Hepatocyte (in vitro differentiated cells): Measurements from ENCODE around the gene PNPLA7. TPM values are rescaled to one million over a fixed set of nuclear protein-coding genes. Genes with fewer than 3 reads are reported as not detected.

ENCODE experiments used
- DNase-seq: peaks from one replicate; pipeline ENCODE4 v3.0.0-alpha.2; 2016; ENCODE audit warnings: low spot score
- H2AFZ ChIP-seq: fragments of 200-600 bp; sonication (generic); 2 replicates; pipeline ENCODE4 v1.6.0; 2016; ENCODE audit warnings: antibody characterized with exemption, mild to moderate bottlenecking
- H3K27ac ChIP-seq: fragments of 200-600 bp; sonication (generic); 2 replicates; pipeline ENCODE4 v1.5.1; 2016; ENCODE audit warnings: mild to moderate bottlenecking
- H3K27me3 ChIP-seq: fragments of 200-600 bp; sonication (generic); 2 replicates; pipeline ENCODE4 v1.6.1; 2016
- H3K36me3 ChIP-seq: fragments of 200-600 bp; sonication (generic); replicated peaks from 2 replicates; pipeline ENCODE4 v1.5.1; 2016; ENCODE audit warnings: low read depth; ENCODE audit not compliant: insufficient read depth
- H3K4me1 ChIP-seq: fragments of 200-600 bp; sonication (generic); 2 replicates; pipeline ENCODE4 v1.5.1; 2016; ENCODE audit warnings: mild to moderate bottlenecking, moderate library complexity; ENCODE audit not compliant: insufficient read depth
- H3K4me2 ChIP-seq: fragments of 200-600 bp; sonication (generic); 2 replicates; pipeline ENCODE4 v1.6.0; 2016
- H3K4me3 ChIP-seq: fragments of 200-600 bp; sonication (generic); 2 replicates; pipeline ENCODE4 v1.5.1; 2016; ENCODE audit warnings: mild to moderate bottlenecking
- H3K79me2 ChIP-seq: fragments of 200-600 bp; sonication (generic); 2 replicates; pipeline ENCODE4 v1.6.0; 2017; ENCODE audit warnings: mild to moderate bottlenecking
- H3K9me2 ChIP-seq: fragments of 200-600 bp; sonication (generic); replicated peaks from 2 replicates; pipeline ENCODE4 v1.6.0; 2017; ENCODE audit warnings: mild to moderate bottlenecking; ENCODE audit not compliant: insufficient read depth
- H3K9me3 ChIP-seq: fragments of 200-600 bp; sonication (generic); 2 replicates; pipeline ENCODE4 v1.5.1; 2016; ENCODE audit warnings: low read depth, mild to moderate bottlenecking
- H4K20me1 ChIP-seq: fragments of 200-600 bp; sonication (generic); 2 replicates; pipeline ENCODE4 v1.6.0; 2016; ENCODE audit warnings: mild to moderate bottlenecking; ENCODE audit not compliant: insufficient read depth, poor library complexity, severe bottlenecking
- EZH2 ChIP-seq: fragments of 200-600 bp; sonication (generic); IDR thresholded peaks from 2 replicates; pipeline ENCODE4 v1.6.1; 2016; ENCODE audit warnings: antibody characterized with exemption, mild to moderate bottlenecking, borderline replicate concordance
- EZH2phosphoT487 ChIP-seq: fragments of 200-600 bp; sonication (generic); IDR thresholded peaks from one replicate; pipeline ENCODE4 v1.6.1; 2018; ENCODE audit warnings: antibody characterized with exemption, mild to moderate bottlenecking, low read depth, moderate library complexity; ENCODE audit not compliant: unreplicated experiment, severe bottlenecking
- WGBS: methylation state at CpG from one replicate; pipeline ENCODE4 v1.1.6; 2016; ENCODE audit warnings: low lambda C conversion rate; ENCODE audit errors: missing lambda C conversion rate; 5-methylcytosine and 5-hydroxymethylcytosine counted together
- polyA plus RNA-seq: library from polyadenylated mRNA; unstranded; fragments of >200 nt; fragmentation: Nextera tagmentation; extraction: Ambion mirVana; gene quantifications from 2 replicates; pipeline ENCODE4 v1.2.1, GENCODE V29; 2016
- total RNA-seq: library from RNA; depleted of rRNA; stranded (reverse); fragments of >200 nt; gene quantifications from 2 replicates; pipeline ENCODE4 v1.2.3, GENCODE V29; 2014
- TF ChIP-seq, protein P1 (sequence below): fragments of 200-600 bp; sonication (generic); IDR thresholded peaks from 2 replicates; pipeline ENCODE4 v1.5.1; 2016; ENCODE audit warnings: antibody characterized with exemption, mild to moderate bottlenecking; ENCODE audit not compliant: poor library complexity

PNPLA7 gene
- total and polyA plus RNA-seq, 2 experiments from 2014 or later = 0.62 to 0.77 TPM

GRCh38 chr9:137417161-137418021 is 132.8 kb downstream of the PNPLA7 start:
- no peaks in the 10 kb centered on the region for H3K36me3 ChIP-seq
- H3K27ac ChIP-seq = no peak overlapping the region
- TF ChIP-seq EZH2 (no peak), EZH2phosphoT487 (no peak)
- TF ChIP-seq, protein P1, sequence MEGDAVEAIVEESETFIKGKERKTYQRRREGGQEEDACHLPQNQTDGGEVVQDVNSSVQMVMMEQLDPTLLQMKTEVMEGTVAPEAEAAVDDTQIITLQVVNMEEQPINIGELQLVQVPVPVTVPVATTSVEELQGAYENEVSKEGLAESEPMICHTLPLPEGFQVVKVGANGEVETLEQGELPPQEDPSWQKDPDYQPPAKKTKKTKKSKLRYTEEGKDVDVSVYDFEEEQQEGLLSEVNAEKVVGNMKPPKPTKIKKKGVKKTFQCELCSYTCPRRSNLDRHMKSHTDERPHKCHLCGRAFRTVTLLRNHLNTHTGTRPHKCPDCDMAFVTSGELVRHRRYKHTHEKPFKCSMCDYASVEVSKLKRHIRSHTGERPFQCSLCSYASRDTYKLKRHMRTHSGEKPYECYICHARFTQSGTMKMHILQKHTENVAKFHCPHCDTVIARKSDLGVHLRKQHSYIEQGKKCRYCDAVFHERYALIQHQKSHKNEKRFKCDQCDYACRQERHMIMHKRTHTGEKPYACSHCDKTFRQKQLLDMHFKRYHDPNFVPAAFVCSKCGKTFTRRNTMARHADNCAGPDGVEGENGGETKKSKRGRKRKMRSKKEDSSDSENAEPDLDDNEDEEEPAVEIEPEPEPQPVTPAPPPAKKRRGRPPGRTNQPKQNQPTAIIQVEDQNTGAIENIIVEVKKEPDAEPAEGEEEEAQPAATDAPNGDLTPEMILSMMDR = no peak
- peaks cover 61% of the 10 kb centered on the region for H3K79me2 ChIP-seq
- no peak for DNase-seq
- no peak overlapping the region for H3K4me3 ChIP-seq
- no peak overlapping the region for H3K4me2 ChIP-seq
- H3K27me3 ChIP-seq = no peaks in the 10 kb centered on the region
- no peaks in the 10 kb centered on the region for H3K9me3 ChIP-seq
- H3K4me1 ChIP-seq = peaks cover 15% of the 10 kb centered on the region
- H3K9me2 ChIP-seq = no peaks in the 10 kb centered on the region
- no peaks in the 10 kb centered on the region for H4K20me1 ChIP-seq
- WGBS = 99% methylated on average over 80 of the region's 99 CpGs
- no peak overlapping the region for H2AFZ ChIP-seq

DNA sequence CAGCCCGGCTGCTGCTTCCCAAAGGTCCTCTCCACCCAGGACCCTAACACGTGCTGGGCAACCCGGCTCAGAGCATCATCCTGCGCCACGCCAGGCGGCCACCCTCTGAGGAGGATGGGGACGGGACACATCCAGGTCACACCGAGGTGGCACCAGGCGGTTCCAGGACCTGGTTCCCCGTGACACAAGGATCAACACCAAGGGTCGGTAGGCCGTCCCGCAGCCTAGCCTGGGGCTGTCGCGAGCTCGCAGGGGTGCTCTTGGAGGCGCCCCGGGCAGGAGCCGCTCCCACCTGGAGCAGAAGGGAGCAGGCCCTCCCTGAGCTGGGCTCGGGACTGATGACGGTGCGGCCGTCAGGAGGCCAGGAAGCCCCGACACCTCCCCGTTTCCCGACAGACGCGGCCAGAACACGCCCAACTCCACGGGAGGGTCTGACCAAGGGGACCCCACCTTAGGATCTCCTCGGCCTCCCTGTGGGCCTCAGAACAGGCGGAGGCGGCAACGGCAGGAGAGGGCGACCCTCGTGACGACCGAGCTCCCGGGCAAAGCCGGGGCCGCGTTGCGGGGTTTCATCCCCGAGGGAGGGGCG is 133.5 kb downstream of the PNPLA7 start:
- H3K27ac ChIP-seq = no peak overlapping the region
- H3K4me3 ChIP-seq = no peak overlapping the region
- H3K9me2 ChIP-seq = no peaks in the 10 kb centered on the region
- no peaks in the 10 kb centered on the region for H3K36me3 ChIP-seq
- H3K4me2 ChIP-seq = no peak overlapping the region
- DNase-seq = no peak
- WGBS = 98% methylated on average over 37 of the region's 45 CpGs
- H3K27me3 ChIP-seq = no peaks in the 10 kb centered on the region
- H3K79me2 ChIP-seq = peaks cover 58% of the 10 kb centered on the region
- no peaks in the 10 kb centered on the region for H4K20me1 ChIP-seq
- no peak for TF ChIP-seq EZH2
- TF ChIP-seq EZH2phosphoT487 = no peak
- TF ChIP-seq, protein P1 = no peak
- no peak overlapping the region for H2AFZ ChIP-seq
- peaks cover 12% of the 10 kb centered on the region for H3K4me1 ChIP-seq
- H3K9me3 ChIP-seq = no peaks in the 10 kb centered on the region

- H3K9me3 ChIP-seq = no peaks in the 10 kb centered on the region
- H4K20me1 ChIP-seq = no peaks in the 10 kb centered on the region
- H3K36me3 ChIP-seq = no peaks in the 10 kb centered on the region
- no peak overlapping the region for H3K4me3 ChIP-seq
- peaks cover 52% of the 10 kb centered on the region for H3K79me2 ChIP-seq
- peaks cover 6% of the 10 kb centered on the region for H3K4me1 ChIP-seq
- 97% methylated on average over 23 of the region's 23 CpGs for WGBS
- TF ChIP-seq, protein P1 = no peak
- no peak for TF ChIP-seq EZH2phosphoT487
- no peak for TF ChIP-seq EZH2
- no peak overlapping the region for H3K4me2 ChIP-seq
- H2AFZ ChIP-seq = no peak overlapping the region
- no peak for DNase-seq
- no peaks in the 10 kb centered on the region for H3K9me2 ChIP-seq
- H3K27ac ChIP-seq = no peak overlapping the region
- no peaks in the 10 kb centered on the region for H3K27me3 ChIP-seq
Measured at GRCh38 chr9:137416006-137416562, 134.1 kb downstream of the PNPLA7 start.
